ENCODE data around the gene CHTOP.
"Not testable (repeated sequence)": the region's sequence is repeated elsewhere in the genome, so short reads cannot be mapped to it uniquely, and the experiment has no call there.

The CHTOP gene

DNA sequence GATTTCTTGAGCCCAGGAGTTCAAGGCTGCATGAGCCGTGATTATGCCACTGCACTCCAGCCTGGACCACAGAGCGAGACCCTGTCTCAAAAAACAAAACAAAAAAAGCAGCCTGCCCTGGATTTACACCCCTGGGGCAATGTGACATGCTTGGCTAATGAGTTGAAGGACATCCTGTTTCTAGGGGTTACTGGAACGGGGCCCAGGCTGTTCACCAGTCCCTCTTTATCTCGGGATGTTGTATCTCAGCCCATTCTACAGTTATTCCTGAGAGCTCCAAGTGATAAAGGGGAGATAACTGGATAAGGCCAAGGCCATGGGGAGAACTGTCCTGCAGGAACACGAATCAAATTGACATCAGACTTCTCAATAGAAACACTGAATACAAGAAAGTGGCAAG, 46.6 kb upstream of the CHTOP start:
- no peak for ATAC-seq
- TF ChIP-seq GLIS3 (CRISPR knock-in tag; IDR thresholded peaks at IDR 0.05) (no peak), CSDC2 (CRISPR knock-in tag; IDR thresholded peaks at IDR 0.05) (no peak), ZNF8 (CRISPR knock-in tag; IDR thresholded peaks at IDR 0.05) (no peak), PPARA (CRISPR knock-in tag; IDR thresholded peaks at IDR 0.05; ENCODE audit: borderline replicate concordance) (no peak), ZFP30 (CRISPR knock-in tag; IDR thresholded peaks at IDR 0.05) (no peak), BACH2 (CRISPR knock-in tag; IDR thresholded peaks at IDR 0.05; ENCODE audit: borderline replicate concordance) (no peak), OSR1 (CRISPR knock-in tag; IDR thresholded peaks at IDR 0.05) (no peak), SNAI2 (CRISPR knock-in tag; IDR thresholded peaks at IDR 0.05) (no peak)
- TF ChIP-seq, protein P1, sequence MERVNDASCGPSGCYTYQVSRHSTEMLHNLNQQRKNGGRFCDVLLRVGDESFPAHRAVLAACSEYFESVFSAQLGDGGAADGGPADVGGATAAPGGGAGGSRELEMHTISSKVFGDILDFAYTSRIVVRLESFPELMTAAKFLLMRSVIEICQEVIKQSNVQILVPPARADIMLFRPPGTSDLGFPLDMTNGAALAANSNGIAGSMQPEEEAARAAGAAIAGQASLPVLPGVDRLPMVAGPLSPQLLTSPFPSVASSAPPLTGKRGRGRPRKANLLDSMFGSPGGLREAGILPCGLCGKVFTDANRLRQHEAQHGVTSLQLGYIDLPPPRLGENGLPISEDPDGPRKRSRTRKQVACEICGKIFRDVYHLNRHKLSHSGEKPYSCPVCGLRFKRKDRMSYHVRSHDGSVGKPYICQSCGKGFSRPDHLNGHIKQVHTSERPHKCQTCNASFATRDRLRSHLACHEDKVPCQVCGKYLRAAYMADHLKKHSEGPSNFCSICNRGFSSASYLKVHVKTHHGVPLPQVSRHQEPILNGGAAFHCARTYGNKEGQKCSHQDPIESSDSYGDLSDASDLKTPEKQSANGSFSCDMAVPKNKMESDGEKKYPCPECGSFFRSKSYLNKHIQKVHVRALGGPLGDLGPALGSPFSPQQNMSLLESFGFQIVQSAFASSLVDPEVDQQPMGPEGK (CRISPR knock-in tag; IDR thresholded peaks at IDR 0.05; ENCODE audit: borderline replicate concordance), result no peak
- TF ChIP-seq, protein P2, sequence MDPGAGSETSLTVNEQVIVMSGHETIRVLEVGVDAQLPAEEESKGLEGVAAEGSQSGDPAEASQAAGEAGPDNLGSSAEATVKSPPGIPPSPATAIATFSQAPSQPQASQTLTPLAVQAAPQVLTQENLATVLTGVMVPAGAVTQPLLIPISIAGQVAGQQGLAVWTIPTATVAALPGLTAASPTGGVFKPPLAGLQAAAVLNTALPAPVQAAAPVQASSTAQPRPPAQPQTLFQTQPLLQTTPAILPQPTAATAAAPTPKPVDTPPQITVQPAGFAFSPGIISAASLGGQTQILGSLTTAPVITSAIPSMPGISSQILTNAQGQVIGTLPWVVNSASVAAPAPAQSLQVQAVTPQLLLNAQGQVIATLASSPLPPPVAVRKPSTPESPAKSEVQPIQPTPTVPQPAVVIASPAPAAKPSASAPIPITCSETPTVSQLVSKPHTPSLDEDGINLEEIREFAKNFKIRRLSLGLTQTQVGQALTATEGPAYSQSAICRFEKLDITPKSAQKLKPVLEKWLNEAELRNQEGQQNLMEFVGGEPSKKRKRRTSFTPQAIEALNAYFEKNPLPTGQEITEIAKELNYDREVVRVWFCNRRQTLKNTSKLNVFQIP (CRISPR knock-in tag; IDR thresholded peaks at IDR 0.05; ENCODE audit: borderline replicate concordance, low read depth), result no peak

DNA sequence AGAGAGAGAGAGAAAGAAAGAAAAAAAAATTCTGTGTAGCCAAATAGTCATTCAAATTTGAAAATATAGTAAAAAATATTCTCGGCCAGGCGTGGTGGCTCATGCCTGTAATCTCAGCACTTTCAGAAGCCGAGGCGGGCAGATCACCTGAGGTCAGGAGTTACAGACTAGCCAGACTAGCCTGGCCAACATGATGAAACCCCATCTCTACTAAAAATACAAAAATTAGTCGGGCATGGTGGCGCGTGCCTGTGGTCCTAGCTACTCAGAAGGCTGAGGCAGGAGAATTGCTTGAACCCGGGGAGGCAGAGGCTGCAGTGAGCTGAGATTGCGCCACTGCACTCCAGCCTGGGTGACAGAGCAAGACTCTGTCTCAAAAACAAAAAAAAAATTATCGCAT, 45.8 kb upstream of the CHTOP start:
- ATAC-seq, result not testable (repeated sequence)

DNA sequence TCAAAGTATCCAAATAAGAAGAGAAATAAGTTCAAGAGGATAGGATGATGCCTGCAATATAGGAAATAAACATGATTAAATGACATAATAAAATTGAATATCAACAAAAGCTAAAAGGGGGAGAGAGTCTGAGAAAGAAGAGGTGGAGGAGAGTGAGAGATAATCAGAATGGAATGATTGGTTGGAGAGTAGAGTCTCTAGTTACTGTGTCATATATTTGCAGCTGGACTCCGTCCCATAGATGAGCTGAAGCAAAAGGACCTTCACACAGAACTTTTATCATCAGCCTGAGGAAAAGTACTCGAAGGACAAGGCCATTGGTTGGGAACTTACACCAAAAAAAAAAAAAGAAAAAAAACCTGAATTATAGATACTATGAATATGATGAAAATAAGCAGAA, 45.4 kb upstream of the CHTOP start:
- no peak for ATAC-seq

More for the DNA sequence above, 45.4 kb upstream of the CHTOP start:
- TF ChIP-seq, protein P1 (CRISPR knock-in tag; IDR thresholded peaks at IDR 0.05; ENCODE audit: borderline replicate concordance), result no peak
- TF ChIP-seq BACH2 (CRISPR knock-in tag; IDR thresholded peaks at IDR 0.05; ENCODE audit: borderline replicate concordance) (no peak), ARNTL (CRISPR knock-in tag; IDR thresholded peaks at IDR 0.05; ENCODE audit: borderline replicate concordance, low read depth) (no peak), SNAI2 (CRISPR knock-in tag; IDR thresholded peaks at IDR 0.05) (no peak), GLIS3 (CRISPR knock-in tag; IDR thresholded peaks at IDR 0.05) (no peak), TCF4 (CRISPR knock-in tag; IDR thresholded peaks at IDR 0.05; ENCODE audit: borderline replicate concordance) (no peak), ZNF8 (CRISPR knock-in tag; IDR thresholded peaks at IDR 0.05) (no peak), ZNF565 (CRISPR knock-in tag; conservative IDR thresholded peaks at IDR 0.05; ENCODE audit: low read depth) (no peak), PPARA (CRISPR knock-in tag; IDR thresholded peaks at IDR 0.05; ENCODE audit: borderline replicate concordance) (no peak), ZFP30 (CRISPR knock-in tag; IDR thresholded peaks at IDR 0.05) (no peak), ZFP3 (CRISPR knock-in tag; IDR thresholded peaks at IDR 0.05) (no peak), OSR1 (CRISPR knock-in tag; IDR thresholded peaks at IDR 0.05) (no peak), CSDC2 (CRISPR knock-in tag; IDR thresholded peaks at IDR 0.05) (no peak), TOX (CRISPR knock-in tag; IDR thresholded peaks at IDR 0.05; ENCODE audit: borderline replicate concordance) (no peak), RARB (CRISPR knock-in tag; IDR thresholded peaks at IDR 0.05) (no peak), ZC3H10 (CRISPR knock-in tag; IDR thresholded peaks at IDR 0.05) (no peak)
- TF ChIP-seq, protein P2 (CRISPR knock-in tag; IDR thresholded peaks at IDR 0.05; ENCODE audit: borderline replicate concordance, low read depth), result no peak
- TF ChIP-seq, protein P3, sequence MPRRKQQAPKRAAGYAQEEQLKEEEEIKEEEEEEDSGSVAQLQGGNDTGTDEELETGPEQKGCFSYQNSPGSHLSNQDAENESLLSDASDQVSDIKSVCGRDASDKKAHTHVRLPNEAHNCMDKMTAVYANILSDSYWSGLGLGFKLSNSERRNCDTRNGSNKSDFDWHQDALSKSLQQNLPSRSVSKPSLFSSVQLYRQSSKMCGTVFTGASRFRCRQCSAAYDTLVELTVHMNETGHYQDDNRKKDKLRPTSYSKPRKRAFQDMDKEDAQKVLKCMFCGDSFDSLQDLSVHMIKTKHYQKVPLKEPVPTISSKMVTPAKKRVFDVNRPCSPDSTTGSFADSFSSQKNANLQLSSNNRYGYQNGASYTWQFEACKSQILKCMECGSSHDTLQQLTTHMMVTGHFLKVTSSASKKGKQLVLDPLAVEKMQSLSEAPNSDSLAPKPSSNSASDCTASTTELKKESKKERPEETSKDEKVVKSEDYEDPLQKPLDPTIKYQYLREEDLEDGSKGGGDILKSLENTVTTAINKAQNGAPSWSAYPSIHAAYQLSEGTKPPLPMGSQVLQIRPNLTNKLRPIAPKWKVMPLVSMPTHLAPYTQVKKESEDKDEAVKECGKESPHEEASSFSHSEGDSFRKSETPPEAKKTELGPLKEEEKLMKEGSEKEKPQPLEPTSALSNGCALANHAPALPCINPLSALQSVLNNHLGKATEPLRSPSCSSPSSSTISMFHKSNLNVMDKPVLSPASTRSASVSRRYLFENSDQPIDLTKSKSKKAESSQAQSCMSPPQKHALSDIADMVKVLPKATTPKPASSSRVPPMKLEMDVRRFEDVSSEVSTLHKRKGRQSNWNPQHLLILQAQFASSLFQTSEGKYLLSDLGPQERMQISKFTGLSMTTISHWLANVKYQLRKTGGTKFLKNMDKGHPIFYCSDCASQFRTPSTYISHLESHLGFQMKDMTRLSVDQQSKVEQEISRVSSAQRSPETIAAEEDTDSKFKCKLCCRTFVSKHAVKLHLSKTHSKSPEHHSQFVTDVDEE (CRISPR knock-in tag; IDR thresholded peaks at IDR 0.05), result no peak
- TF ChIP-seq, protein P4, sequence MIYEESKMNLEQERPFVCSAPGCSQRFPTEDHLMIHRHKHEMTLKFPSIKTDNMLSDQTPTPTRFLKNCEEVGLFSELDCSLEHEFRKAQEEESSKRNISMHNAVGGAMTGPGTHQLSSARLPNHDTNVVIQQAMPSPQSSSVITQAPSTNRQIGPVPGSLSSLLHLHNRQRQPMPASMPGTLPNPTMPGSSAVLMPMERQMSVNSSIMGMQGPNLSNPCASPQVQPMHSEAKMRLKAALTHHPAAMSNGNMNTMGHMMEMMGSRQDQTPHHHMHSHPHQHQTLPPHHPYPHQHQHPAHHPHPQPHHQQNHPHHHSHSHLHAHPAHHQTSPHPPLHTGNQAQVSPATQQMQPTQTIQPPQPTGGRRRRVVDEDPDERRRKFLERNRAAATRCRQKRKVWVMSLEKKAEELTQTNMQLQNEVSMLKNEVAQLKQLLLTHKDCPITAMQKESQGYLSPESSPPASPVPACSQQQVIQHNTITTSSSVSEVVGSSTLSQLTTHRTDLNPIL (CRISPR knock-in tag; IDR thresholded peaks at IDR 0.05; ENCODE audit: low read depth), result no peak
- TF ChIP-seq, protein P5, sequence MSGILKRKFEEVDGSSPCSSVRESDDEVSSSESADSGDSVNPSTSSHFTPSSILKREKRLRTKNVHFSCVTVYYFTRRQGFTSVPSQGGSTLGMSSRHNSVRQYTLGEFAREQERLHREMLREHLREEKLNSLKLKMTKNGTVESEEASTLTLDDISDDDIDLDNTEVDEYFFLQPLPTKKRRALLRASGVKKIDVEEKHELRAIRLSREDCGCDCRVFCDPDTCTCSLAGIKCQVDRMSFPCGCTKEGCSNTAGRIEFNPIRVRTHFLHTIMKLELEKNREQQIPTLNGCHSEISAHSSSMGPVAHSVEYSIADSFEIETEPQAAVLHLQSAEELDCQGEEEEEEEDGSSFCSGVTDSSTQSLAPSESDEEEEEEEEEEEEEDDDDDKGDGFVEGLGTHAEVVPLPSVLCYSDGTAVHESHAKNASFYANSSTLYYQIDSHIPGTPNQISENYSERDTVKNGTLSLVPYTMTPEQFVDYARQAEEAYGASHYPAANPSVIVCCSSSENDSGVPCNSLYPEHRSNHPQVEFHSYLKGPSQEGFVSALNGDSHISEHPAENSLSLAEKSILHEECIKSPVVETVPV (CRISPR knock-in tag; IDR thresholded peaks at IDR 0.05), result no peak
